H1 (cell line): ENCODE data around the gene ANKRD11. TPM values are rescaled to one million over a fixed set of nuclear protein-coding genes. Genes with fewer than 3 reads are reported as not detected.

Source experiments
- KDM1A ChIP-seq: fragments of 200-600, 300-600 bp; sonication (generic); IDR thresholded peaks from 2 replicates; pipeline ENCODE4 v1.7.1; 2016; ENCODE audit warnings: mild to moderate bottlenecking, low read length, borderline replicate concordance
- TAF1 ChIP-seq: IDR thresholded peaks from 2 replicates; pipeline ENCODE4 v1.6.1; 2011; ENCODE audit warnings: mild to moderate bottlenecking, low read depth, low read length
- polyA plus RNA-seq, 7 experiments: library from polyadenylated mRNA; depleted of rRNA in 3 of 7; stranded (reverse) in 5 of 7; unstranded in 2 of 7; fragments of >200 nt in 5 of 7; fragments of 200-250 nt in 2 of 7; gene quantifications; 1 replicate in 5 of 7; 2 replicates in 1 of 7; 4 replicates in 1 of 7; pipeline versions ENCODE4 v1.2.1 to v1.2.3, GENCODE V29; 2011 to 2013; ENCODE audit warnings: missing spikeins in 2 of 7, mixed read lengths in 2 of 7
- total RNA-seq: library from RNA; stranded (reverse); fragmentation: NEBNext Ultra II Directional; extraction: Animal tissue kit (Norgen Biotek cat#: 25700); gene quantifications from 2 replicates; pipeline ENCODE4 v1.2.1, GENCODE V29; 2021
- TF ChIP-seq, protein P1 (sequence below): fragments of 300-600 bp; sonication (generic); IDR thresholded peaks from 2 replicates; pipeline ENCODE4 v1.7.1; 2012; ENCODE audit warnings: low read length, moderate library complexity, mild to moderate bottlenecking, inconsistent platforms; ENCODE audit not compliant: insufficient replicate concordance

The ANKRD11 gene
- total and polyA plus RNA-seq, 2 of the 8 experiments (the other 6 are each of a cell fraction or from before 2014, with no cell fraction given): 46.5 to 142 TPM

GRCh38 chr16:89312194-89312593 lies 178.2 kb downstream of the ANKRD11 start (continued):
- TF ChIP-seq, protein P1, sequence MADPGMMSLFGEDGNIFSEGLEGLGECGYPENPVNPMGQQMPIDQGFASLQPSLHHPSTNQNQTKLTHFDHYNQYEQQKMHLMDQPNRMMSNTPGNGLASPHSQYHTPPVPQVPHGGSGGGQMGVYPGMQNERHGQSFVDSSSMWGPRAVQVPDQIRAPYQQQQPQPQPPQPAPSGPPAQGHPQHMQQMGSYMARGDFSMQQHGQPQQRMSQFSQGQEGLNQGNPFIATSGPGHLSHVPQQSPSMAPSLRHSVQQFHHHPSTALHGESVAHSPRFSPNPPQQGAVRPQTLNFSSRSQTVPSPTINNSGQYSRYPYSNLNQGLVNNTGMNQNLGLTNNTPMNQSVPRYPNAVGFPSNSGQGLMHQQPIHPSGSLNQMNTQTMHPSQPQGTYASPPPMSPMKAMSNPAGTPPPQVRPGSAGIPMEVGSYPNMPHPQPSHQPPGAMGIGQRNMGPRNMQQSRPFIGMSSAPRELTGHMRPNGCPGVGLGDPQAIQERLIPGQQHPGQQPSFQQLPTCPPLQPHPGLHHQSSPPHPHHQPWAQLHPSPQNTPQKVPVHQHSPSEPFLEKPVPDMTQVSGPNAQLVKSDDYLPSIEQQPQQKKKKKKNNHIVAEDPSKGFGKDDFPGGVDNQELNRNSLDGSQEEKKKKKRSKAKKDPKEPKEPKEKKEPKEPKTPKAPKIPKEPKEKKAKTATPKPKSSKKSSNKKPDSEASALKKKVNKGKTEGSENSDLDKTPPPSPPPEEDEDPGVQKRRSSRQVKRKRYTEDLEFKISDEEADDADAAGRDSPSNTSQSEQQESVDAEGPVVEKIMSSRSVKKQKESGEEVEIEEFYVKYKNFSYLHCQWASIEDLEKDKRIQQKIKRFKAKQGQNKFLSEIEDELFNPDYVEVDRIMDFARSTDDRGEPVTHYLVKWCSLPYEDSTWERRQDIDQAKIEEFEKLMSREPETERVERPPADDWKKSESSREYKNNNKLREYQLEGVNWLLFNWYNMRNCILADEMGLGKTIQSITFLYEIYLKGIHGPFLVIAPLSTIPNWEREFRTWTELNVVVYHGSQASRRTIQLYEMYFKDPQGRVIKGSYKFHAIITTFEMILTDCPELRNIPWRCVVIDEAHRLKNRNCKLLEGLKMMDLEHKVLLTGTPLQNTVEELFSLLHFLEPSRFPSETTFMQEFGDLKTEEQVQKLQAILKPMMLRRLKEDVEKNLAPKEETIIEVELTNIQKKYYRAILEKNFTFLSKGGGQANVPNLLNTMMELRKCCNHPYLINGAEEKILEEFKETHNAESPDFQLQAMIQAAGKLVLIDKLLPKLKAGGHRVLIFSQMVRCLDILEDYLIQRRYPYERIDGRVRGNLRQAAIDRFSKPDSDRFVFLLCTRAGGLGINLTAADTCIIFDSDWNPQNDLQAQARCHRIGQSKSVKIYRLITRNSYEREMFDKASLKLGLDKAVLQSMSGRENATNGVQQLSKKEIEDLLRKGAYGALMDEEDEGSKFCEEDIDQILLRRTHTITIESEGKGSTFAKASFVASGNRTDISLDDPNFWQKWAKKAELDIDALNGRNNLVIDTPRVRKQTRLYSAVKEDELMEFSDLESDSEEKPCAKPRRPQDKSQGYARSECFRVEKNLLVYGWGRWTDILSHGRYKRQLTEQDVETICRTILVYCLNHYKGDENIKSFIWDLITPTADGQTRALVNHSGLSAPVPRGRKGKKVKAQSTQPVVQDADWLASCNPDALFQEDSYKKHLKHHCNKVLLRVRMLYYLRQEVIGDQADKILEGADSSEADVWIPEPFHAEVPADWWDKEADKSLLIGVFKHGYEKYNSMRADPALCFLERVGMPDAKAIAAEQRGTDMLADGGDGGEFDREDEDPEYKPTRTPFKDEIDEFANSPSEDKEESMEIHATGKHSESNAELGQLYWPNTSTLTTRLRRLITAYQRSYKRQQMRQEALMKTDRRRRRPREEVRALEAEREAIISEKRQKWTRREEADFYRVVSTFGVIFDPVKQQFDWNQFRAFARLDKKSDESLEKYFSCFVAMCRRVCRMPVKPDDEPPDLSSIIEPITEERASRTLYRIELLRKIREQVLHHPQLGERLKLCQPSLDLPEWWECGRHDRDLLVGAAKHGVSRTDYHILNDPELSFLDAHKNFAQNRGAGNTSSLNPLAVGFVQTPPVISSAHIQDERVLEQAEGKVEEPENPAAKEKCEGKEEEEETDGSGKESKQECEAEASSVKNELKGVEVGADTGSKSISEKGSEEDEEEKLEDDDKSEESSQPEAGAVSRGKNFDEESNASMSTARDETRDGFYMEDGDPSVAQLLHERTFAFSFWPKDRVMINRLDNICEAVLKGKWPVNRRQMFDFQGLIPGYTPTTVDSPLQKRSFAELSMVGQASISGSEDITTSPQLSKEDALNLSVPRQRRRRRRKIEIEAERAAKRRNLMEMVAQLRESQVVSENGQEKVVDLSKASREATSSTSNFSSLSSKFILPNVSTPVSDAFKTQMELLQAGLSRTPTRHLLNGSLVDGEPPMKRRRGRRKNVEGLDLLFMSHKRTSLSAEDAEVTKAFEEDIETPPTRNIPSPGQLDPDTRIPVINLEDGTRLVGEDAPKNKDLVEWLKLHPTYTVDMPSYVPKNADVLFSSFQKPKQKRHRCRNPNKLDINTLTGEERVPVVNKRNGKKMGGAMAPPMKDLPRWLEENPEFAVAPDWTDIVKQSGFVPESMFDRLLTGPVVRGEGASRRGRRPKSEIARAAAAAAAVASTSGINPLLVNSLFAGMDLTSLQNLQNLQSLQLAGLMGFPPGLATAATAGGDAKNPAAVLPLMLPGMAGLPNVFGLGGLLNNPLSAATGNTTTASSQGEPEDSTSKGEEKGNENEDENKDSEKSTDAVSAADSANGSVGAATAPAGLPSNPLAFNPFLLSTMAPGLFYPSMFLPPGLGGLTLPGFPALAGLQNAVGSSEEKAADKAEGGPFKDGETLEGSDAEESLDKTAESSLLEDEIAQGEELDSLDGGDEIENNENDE: no peak
- no peak for TF ChIP-seq KDM1A
- no peak for TF ChIP-seq TAF1
